H54 (cell line): Measurements from ENCODE around the gene SAGE1.

ENCODE experiments used
- DNase-seq: peaks from one replicate; pipeline ENCODE4 v3.0.0; 2011; ENCODE audit warnings: low spot score, mixed read lengths; ENCODE audit not compliant: insufficient read length
- FAIRE-seq: peaks from 3 replicates; lab custom pipeline; 2011; peaks lifted over from hg19 to GRCh38; lab: Jason Lieb, UNC
- POLR2A ChIP-seq: IDR thresholded peaks from 2 replicates; pipeline ENCODE4 v1.6.1; 2011; ENCODE audit warnings: low read depth, mild to moderate bottlenecking, low read length

Gene SAGE1

GRCh38 chrX:135931644-135932487, 38.4 kb downstream of the SAGE1 start:
- no peak for FAIRE-seq
- no peak for DNase-seq
- TF ChIP-seq POLR2A: no peak

GRCh38 chrX:135944486-135944885, 51.0 kb downstream of the SAGE1 start:
- no peak for TF ChIP-seq POLR2A
- DNase-seq (no peak), FAIRE-seq (no peak)

GRCh38 chrX:135951291-135951690, 57.8 kb downstream of the SAGE1 start:
- no peak for TF ChIP-seq POLR2A
- no peak for DNase-seq
- no peak for FAIRE-seq
